ENCODE measurements around the gene XPO6. TPM values are rescaled to one million over a fixed set of nuclear protein-coding genes. Genes with fewer than 3 reads are reported as not detected.
"Not testable (repeated sequence)": the region's sequence is repeated elsewhere in the genome, so short reads cannot be mapped to it uniquely, and the experiment has no call there.

The XPO6 gene
- total RNA-seq, 1 experiment from 2014 or later, result 112 TPM

GRCh38 chr16:28255838-28256237 lies 44.1 kb upstream of the XPO6 start:
- peaks cover 3% of the 10 kb centered on the region for H3K27me3 Mint-ChIP-seq (ENCODE audit: insufficient read depth, unreplicated experiment)
- intact Hi-C loops (cut with micrococcal nuclease; ENCODE audit: unreplicated experiment), result no loop called here
- Histone ChIP-seq H3K9me3 (no peaks in the 10 kb centered on the region), H3K4me3 (ENCODE audit: low read depth, low read length) (no peak overlapping the region), H3K36me3 (ENCODE audit: control insufficient read depth, insufficient read depth, low read length) (no peaks in the 10 kb centered on the region), H3K4me1 (no peaks in the 10 kb centered on the region), H3K27me3 (replicated peaks; ENCODE audit: control insufficient read depth, insufficient read depth, low read length) (no peaks in the 10 kb centered on the region)
- H3K27ac Mint-ChIP-seq (ENCODE audit: unreplicated experiment), result no peak overlapping the region
- no peaks in the 10 kb centered on the region for H3K9me3 Mint-ChIP-seq (ENCODE audit: unreplicated experiment)
- TF ChIP-seq CTCF (IDR thresholded peaks at IDR 0.05; ENCODE audit: insufficient read depth in 1 of 2, low read depth in 1 of 2, low read length in 1 of 2, severe bottlenecking in 1 of 2, unreplicated experiment in 1 of 2), result no peak
- H3K4me3 Mint-ChIP-seq (ENCODE audit: unreplicated experiment), result no peak overlapping the region
- no peaks in the 10 kb centered on the region for H3K36me3 Mint-ChIP-seq (ENCODE audit: insufficient read depth, unreplicated experiment)
- no TSS peak for BruUV-seq (replicated peaks)
- ChIA-PET POLR2A (no interaction called here), CTCF (no interaction called here)
- no peaks in the 10 kb centered on the region for H3K4me1 Mint-ChIP-seq (ENCODE audit: low read depth, unreplicated experiment)
- DNase-seq, result no peak

GRCh38 chr16:28254158-28254557 lies 42.4 kb upstream of the XPO6 start:
- no TSS peak for BruUV-seq (replicated peaks)
- no peaks in the 10 kb centered on the region for H3K9me3 ChIP-seq

GRCh38 chr16:28250999-28251398 lies 39.2 kb upstream of the XPO6 start:
- Histone ChIP-seq H3K27me3 (replicated peaks; ENCODE audit: control insufficient read depth, insufficient read depth, low read length) (no peaks in the 10 kb centered on the region), H3K36me3 (ENCODE audit: control insufficient read depth, insufficient read depth, low read length) (no peaks in the 10 kb centered on the region), H3K9me3 (no peaks in the 10 kb centered on the region), H3K4me1 (no peaks in the 10 kb centered on the region), H3K4me3 (ENCODE audit: low read depth, low read length) (no peak overlapping the region)
- Mint-ChIP-seq H3K9me3 (ENCODE audit: unreplicated experiment) (no peaks in the 10 kb centered on the region), H3K27me3 (ENCODE audit: insufficient read depth, unreplicated experiment) (no peaks in the 10 kb centered on the region), H3K36me3 (ENCODE audit: insufficient read depth, unreplicated experiment) (no peaks in the 10 kb centered on the region), H3K27ac (ENCODE audit: unreplicated experiment) (no peak overlapping the region), H3K4me3 (ENCODE audit: unreplicated experiment) (no peak overlapping the region), H3K4me1 (ENCODE audit: low read depth, unreplicated experiment) (no peaks in the 10 kb centered on the region)
- no TSS peak for BruUV-seq (replicated peaks)
- ChIA-PET POLR2A (no interaction called here), CTCF (no interaction called here)
- intact Hi-C loops (cut with micrococcal nuclease; ENCODE audit: unreplicated experiment), result no loop called here
- TF ChIP-seq CTCF (IDR thresholded peaks at IDR 0.05; ENCODE audit: insufficient read depth in 1 of 2, low read depth in 1 of 2, low read length in 1 of 2, severe bottlenecking in 1 of 2, unreplicated experiment in 1 of 2), result no peak
- DNase-seq, result no peak

More at GRCh38 chr16:28254158-28254557, 42.4 kb upstream of the XPO6 start:
- DNase-seq, result no peak
- Mint-ChIP-seq H3K4me3 (ENCODE audit: unreplicated experiment) (no peak overlapping the region), H3K9me3 (ENCODE audit: unreplicated experiment) (no peaks in the 10 kb centered on the region), H3K27ac (ENCODE audit: unreplicated experiment) (no peak overlapping the region), H3K27me3 (ENCODE audit: insufficient read depth, unreplicated experiment) (no peaks in the 10 kb centered on the region), H3K4me1 (ENCODE audit: low read depth, unreplicated experiment) (no peaks in the 10 kb centered on the region), H3K36me3 (ENCODE audit: insufficient read depth, unreplicated experiment) (no peaks in the 10 kb centered on the region)
- Histone ChIP-seq H3K4me1 (no peaks in the 10 kb centered on the region), H3K36me3 (ENCODE audit: control insufficient read depth, insufficient read depth, low read length) (no peaks in the 10 kb centered on the region), H3K27me3 (replicated peaks; ENCODE audit: control insufficient read depth, insufficient read depth, low read length) (no peaks in the 10 kb centered on the region), H3K4me3 (ENCODE audit: low read depth, low read length) (no peak overlapping the region)
- intact Hi-C loops (cut with micrococcal nuclease; ENCODE audit: unreplicated experiment), result no loop called here
- ChIA-PET POLR2A (no interaction called here), CTCF (no interaction called here)
- no peak for TF ChIP-seq CTCF (IDR thresholded peaks at IDR 0.05; ENCODE audit: insufficient read depth in 1 of 2, low read depth in 1 of 2, low read length in 1 of 2, severe bottlenecking in 1 of 2, unreplicated experiment in 1 of 2)

GRCh38 chr16:28249483-28249882 lies 37.7 kb upstream of the XPO6 start:
- POLR2A ChIA-PET; H3K27me3 Mint-ChIP-seq (ENCODE audit: insufficient read depth, unreplicated experiment); H3K4me1 Mint-ChIP-seq (ENCODE audit: low read depth, unreplicated experiment); intact Hi-C loops (cut with micrococcal nuclease; ENCODE audit: unreplicated experiment); H3K9me3 ChIP-seq; H3K4me3 ChIP-seq (ENCODE audit: low read depth, low read length); H3K4me3 Mint-ChIP-seq (ENCODE audit: unreplicated experiment); H3K4me1 ChIP-seq; CTCF ChIA-PET; DNase-seq; H3K36me3 ChIP-seq (ENCODE audit: control insufficient read depth, insufficient read depth, low read length); H3K27ac Mint-ChIP-seq (ENCODE audit: unreplicated experiment); BruUV-seq (replicated peaks); H3K36me3 Mint-ChIP-seq (ENCODE audit: insufficient read depth, unreplicated experiment); H3K9me3 Mint-ChIP-seq (ENCODE audit: unreplicated experiment); H3K27me3 ChIP-seq (replicated peaks; ENCODE audit: control insufficient read depth, insufficient read depth, low read length): not testable (repeated sequence)

Measured in Caco-2 (cell line).